SK-N-MC (cell line): ENCODE data around the gene NDUFAF5.

Source experiments
- DNase-seq: peaks from one replicate; pipeline ENCODE4 v3.0.0-alpha.2; 2011; ENCODE audit warnings: low read depth, low spot score
- H3K27ac ChIP-seq: fragments of 200-600 bp; sonication (generic); 2 replicates; pipeline ENCODE4 v1.5.1; 2016; ENCODE audit warnings: mixed run types
- H3K36me3 ChIP-seq: fragments of 200-600 bp; sonication (generic); 2 replicates; pipeline ENCODE4 v1.6.1; 2017; ENCODE audit warnings: antibody characterized with exemption, low read length, mixed read lengths; ENCODE audit not compliant: insufficient read depth
- H3K4me3 ChIP-seq: fragments of 200-600 bp; sonication (generic); 2 replicates; pipeline ENCODE4 v1.5.1; 2016
- H3K9ac ChIP-seq: fragments of 200-600 bp; sonication (generic); 2 replicates; pipeline ENCODE4 v1.8.0; 2017; ENCODE audit warnings: mixed run types, mixed read lengths; ENCODE audit not compliant: insufficient read length
- H3K9me3 ChIP-seq: fragments of 200-600 bp; sonication (generic); 2 replicates; pipeline ENCODE4 v1.6.1; 2017; ENCODE audit warnings: low read depth, mild to moderate bottlenecking, antibody characterized with exemption, low read length, moderate library complexity, mixed read lengths
- EZH2 ChIP-seq: fragments of 200-600 bp; sonication (generic); IDR thresholded peaks from one replicate; pipeline ENCODE4 v1.6.1; 2017; ENCODE audit warnings: antibody characterized with exemption
- FOXP2 ChIP-seq: optimal IDR thresholded peaks from 2 replicates; pipeline ENCODE3; 2011; ENCODE audit warnings: mild to moderate bottlenecking, moderate library complexity; ENCODE audit not compliant: insufficient read depth; ENCODE audit errors: extremely low read length, control extremely low read depth
- POLR2AphosphoS5 ChIP-seq: IDR thresholded peaks from 2 replicates; pipeline ENCODE4 v1.6.1; 2012; ENCODE audit warnings: mild to moderate bottlenecking, low read depth, low read length, borderline replicate concordance

NDUFAF5 gene

DNA sequence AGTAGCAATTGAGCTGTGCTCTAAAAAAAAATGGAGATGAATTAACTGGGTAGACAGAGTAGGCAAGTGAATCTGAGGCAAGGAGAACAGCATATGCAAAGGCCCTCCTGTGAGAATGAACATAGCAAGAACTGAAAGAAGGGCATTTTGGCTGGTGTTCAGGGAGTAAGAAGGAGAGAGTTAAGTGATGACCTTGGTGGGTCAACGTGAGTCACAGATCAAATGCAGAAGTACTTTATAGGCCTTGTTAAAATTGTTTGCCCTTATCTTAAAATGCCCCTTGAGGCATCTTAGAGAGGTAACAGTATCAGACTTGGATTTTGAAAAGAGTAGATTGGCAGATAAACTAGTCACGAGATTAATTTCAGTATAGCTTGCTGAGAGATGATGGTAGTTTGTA is 24.5 kb downstream of the NDUFAF5 start:
- Histone ChIP-seq H3K27ac (no peak overlapping the region), H3K36me3 (peaks cover 73% of the 10 kb centered on the region), H3K4me3 (no peak overlapping the region), H3K9ac (no peak overlapping the region), H3K9me3 (no peaks in the 10 kb centered on the region)
- DNase-seq: no peak
- TF ChIP-seq POLR2AphosphoS5: no peak
- TF ChIP-seq EZH2: no peak
- no peak for TF ChIP-seq FOXP2

DNA sequence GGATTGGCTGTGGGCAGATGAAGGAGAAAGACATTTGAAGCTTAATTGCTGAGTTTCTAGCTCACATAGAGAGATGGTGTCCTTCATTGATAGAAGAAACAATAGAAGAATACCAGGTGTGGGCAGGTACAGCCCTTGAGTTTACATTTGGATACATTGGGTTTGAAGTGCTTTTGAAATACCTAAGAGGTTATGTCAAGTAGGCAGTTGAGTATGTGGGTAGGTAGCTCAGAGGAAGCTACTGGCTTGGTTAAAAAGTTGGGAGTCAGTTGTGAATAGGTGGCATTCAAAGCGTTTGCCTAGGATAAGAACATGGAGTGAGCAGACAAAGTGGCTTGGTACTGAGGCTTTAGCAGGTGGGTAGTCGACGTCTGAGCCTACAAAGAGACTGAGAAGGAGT is 25.0 kb downstream of the NDUFAF5 start:
- TF ChIP-seq EZH2 (no peak), POLR2AphosphoS5 (no peak), FOXP2 (no peak)
- Histone ChIP-seq H3K9me3 (no peaks in the 10 kb centered on the region), H3K4me3 (no peak overlapping the region), H3K9ac (no peak overlapping the region), H3K27ac (no peak overlapping the region), H3K36me3 (peaks cover 74% of the 10 kb centered on the region)
- DNase-seq: no peak

DNA sequence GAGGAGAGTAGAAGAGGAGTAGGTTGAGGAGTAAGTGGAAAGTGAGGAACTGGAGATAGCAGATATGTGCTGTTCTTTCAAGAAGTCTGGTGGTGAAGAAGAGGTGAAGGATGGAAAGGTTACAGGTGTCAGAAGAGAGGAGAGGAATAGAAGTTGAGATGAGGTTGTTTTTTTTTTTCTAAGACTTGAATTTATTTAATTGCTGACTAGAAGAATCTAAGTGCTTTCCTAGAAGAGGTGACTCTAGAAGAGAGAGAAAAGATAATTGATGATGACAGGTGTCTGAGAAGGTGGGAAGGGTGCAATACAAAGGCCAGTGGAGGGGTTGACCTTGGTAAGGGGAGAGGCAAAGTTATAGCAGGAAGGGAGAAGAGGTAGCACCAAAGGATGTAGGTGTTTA is 25.6 kb downstream of the NDUFAF5 start:
- no peak for DNase-seq
- no peak overlapping the region for H3K9ac ChIP-seq

DNA sequence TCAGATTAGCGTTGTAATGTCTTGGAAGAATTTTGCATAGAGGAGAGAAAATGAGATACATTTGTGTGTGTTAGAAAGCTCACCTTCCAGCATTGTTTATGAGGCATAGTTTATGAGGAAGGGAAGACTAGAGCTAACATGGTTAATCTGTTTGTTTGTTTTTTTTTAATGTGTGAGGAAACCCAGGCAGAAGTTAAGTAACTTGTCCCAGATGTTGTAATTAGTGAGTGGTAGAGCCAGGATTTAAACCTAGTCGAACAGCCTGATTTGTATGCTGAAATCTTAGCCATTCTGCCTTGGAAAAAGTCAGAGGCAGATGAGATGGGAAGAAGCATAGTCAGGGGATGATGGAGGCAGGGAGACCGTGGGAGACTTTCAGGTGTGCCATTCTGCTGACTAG is 29.1 kb downstream of the NDUFAF5 start:
- Histone ChIP-seq H3K9me3 (no peaks in the 10 kb centered on the region), H3K27ac (no peak overlapping the region), H3K36me3 (peaks cover 92% of the 10 kb centered on the region), H3K4me3 (no peak overlapping the region), H3K9ac (no peak overlapping the region)
- TF ChIP-seq EZH2 (no peak), FOXP2 (no peak), POLR2AphosphoS5 (no peak)
- no peak for DNase-seq

More for the DNA sequence above, 25.6 kb downstream of the NDUFAF5 start:
- H3K36me3 ChIP-seq: peaks cover 80% of the 10 kb centered on the region
- no peak overlapping the region for H3K27ac ChIP-seq
- no peak overlapping the region for H3K4me3 ChIP-seq
- no peak for TF ChIP-seq EZH2
- TF ChIP-seq FOXP2: no peak
- no peaks in the 10 kb centered on the region for H3K9me3 ChIP-seq

DNA sequence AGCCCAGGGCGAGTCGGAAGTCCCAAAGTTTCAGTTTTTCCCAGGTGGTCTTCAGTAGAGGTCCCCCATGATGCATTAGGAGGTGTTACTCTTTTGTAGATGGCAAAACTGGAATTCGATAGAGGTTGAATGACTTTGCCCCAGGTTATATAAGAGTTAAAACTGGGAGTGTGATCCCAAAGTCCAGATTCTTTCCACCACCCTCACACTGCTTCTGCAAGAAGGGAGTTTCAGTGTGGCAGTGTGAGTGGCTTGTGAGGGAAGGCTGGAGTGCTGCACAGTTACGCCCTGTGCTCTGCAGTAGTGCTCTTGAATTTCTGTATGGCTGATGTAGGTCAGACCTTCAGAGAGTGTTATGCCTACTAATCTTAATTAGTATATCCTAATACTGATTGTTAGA is 29.8 kb downstream of the NDUFAF5 start:
- no peak for TF ChIP-seq EZH2
- no peak for TF ChIP-seq POLR2AphosphoS5
- no peak for TF ChIP-seq FOXP2
- Histone ChIP-seq H3K9me3 (no peaks in the 10 kb centered on the region), H3K36me3 (peaks cover 84% of the 10 kb centered on the region), H3K4me3 (no peak overlapping the region), H3K27ac (no peak overlapping the region), H3K9ac (no peak overlapping the region)
- no peak for DNase-seq

DNA sequence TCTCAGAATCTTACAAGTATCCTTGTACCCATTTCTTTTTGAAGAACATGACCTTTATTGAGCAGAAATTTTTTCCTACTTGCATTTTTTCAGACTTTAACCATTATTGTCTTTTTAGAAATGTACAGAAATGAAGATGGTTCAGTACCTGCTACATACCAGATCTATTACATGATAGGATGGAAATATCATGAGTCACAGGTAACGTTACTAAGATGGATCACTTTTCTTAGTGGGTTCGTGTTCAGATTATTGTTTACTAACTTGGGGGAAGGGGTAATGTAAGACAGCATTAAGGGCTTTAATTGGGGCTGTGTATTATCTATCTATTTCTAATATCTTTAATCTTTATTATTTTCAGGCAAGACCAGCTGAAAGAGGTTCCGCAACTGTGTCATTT is 31.9 kb downstream of the NDUFAF5 start:
- Histone ChIP-seq H3K27ac (no peak overlapping the region), H3K9ac (no peak overlapping the region), H3K9me3 (no peaks in the 10 kb centered on the region), H3K36me3 (peaks cover 71% of the 10 kb centered on the region), H3K4me3 (no peak overlapping the region)
- no peak for TF ChIP-seq POLR2AphosphoS5
- TF ChIP-seq EZH2: no peak
- TF ChIP-seq FOXP2: no peak
- DNase-seq: no peak

DNA sequence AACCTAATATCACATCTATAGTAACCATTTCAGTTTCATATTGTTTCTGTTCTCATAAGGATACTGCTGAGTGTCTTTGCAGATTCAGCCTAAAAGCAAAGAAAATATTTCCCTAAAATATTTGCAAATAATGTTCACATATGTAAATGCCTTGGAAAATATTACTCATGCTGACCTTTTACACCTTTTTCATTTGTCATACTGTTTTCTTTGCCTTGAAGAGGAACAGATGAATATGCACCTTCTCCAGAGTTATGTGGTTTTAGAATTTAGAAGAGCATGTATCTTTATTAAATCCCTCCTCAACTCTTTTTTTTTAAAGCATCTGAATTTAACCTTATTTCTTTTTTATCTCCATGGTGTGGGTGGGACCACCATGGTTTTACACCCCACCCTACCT is 32.5 kb downstream of the NDUFAF5 start:
- Histone ChIP-seq H3K27ac (no peak overlapping the region), H3K9ac (no peak overlapping the region), H3K4me3 (no peak overlapping the region), H3K36me3 (peaks cover 65% of the 10 kb centered on the region), H3K9me3 (no peaks in the 10 kb centered on the region)
- TF ChIP-seq FOXP2 (no peak), POLR2AphosphoS5 (no peak), EZH2 (no peak)
- DNase-seq: no peak

DNA sequence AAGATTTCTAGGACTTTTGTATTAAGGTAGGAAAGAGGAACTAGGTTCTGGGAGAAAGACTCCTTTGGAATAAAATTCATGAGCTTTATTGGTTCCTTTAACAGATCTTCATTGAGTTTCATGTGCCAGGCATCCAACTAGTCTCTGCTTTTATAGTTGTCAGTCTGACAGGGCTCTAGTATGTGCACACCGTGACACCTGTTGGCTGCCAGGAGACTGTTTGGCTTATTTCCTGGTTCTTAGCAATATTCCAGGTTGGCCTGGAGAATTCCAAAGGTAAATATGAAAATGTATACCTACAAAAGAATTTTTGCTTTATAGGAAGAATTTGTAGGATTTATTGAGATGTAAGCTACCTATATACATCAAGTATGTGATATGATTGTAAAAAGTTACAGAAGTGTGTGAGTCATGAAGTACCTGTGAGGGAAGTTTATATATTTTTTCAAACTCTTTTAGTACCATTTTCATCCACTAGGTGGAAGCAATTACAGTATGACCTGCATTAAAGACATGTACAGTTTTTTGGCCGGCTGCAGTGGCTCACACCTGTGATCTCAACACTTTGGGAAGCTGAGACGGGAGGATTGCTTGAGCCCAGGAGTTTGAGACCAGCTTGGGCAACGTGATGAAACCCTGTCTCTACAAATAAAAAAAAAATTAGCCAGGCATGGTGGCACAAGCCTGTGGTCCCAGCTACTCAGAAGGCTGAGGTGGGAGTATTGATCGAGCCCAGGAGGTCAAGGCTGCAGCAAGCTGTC is 35.2 kb downstream of the NDUFAF5 start:
- Histone ChIP-seq H3K27ac (no peak overlapping the region), H3K36me3 (peaks cover 41% of the 10 kb centered on the region), H3K9me3 (no peaks in the 10 kb centered on the region), H3K9ac (no peak overlapping the region), H3K4me3 (no peak overlapping the region)
- TF ChIP-seq FOXP2: no peak
- TF ChIP-seq POLR2AphosphoS5: no peak
- TF ChIP-seq EZH2: no peak
- peak; percentile 22 for DNase-seq

DNA sequence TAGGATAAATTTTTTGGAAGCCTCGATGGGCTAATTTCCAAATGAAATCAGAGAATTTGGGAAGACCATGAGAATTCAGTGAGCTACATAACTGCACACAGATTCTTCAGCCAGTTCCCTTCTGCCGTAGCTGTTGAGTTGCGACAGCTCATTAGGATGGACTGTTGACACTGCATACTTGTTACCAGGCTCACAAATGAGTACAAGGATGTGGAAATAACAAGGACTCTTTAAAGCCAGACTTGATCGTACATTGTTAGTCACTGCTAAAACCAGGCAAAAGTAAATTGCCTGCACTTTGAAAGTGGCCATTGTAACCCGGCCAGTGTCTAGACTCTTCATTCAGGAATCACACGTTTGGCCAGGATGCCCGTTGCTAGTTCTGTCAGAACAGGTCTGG is 37.0 kb downstream of the NDUFAF5 start:
- no peak for DNase-seq
- H3K9me3 ChIP-seq: no peaks in the 10 kb centered on the region
- H3K9ac ChIP-seq: no peak overlapping the region
- TF ChIP-seq EZH2: no peak
- no peak for TF ChIP-seq POLR2AphosphoS5
- no peak for TF ChIP-seq FOXP2
- no peak overlapping the region for H3K27ac ChIP-seq
- no peak overlapping the region for H3K4me3 ChIP-seq
- H3K36me3 ChIP-seq: peaks cover 25% of the 10 kb centered on the region
